ENCODE data around the gene CARD10. TPM values are rescaled to one million over a fixed set of nuclear protein-coding genes. Genes with fewer than 3 reads are reported as not detected.
A peak's percentile ranks its signal among the peaks of the same experiment; 100 is the strongest.

Gene CARD10
- total RNA-seq, 1 experiment from 2014 or later, result 22.7 TPM

DNA sequence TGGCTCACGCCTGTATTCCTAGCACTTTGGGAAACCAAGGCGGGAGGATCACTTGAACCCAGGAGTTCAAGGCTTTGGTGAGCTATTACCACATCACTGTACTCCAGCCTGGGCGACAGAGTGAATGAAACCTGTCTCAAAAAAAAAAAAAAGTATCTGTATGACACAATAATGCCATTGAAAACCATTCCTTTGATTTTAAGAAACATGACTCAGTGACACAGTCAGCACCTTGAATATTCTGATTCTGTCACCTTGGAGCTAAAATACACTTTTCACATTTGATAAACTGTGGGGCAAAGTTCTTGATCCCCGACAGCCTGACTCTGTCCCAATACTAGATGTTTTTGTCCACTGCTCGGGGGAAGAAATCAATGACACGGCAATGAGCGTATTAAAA is 75.2 kb downstream of the CARD10 start:
- Mint-ChIP-seq H3K27ac (ENCODE audit: low read depth, unreplicated experiment) (no peak overlapping the region), H3K4me3 (ENCODE audit: unreplicated experiment) (no peak overlapping the region), H3K9me3 (ENCODE audit: unreplicated experiment) (peaks cover 9% of the 10 kb centered on the region), H3K27me3 (ENCODE audit: insufficient read depth, unreplicated experiment) (no peaks in the 10 kb centered on the region), H3K36me3 (ENCODE audit: insufficient read depth, unreplicated experiment) (no peaks in the 10 kb centered on the region), H3K4me1 (ENCODE audit: insufficient read depth, unreplicated experiment) (no peaks in the 10 kb centered on the region)
- ChIA-PET CTCF (interaction anchor here (0.6 to 0.7 kb wide), 2 partner anchors 456 to 460 kb away, joined by 3 read pairs; no protein-coding TSS in a partner anchor), POLR2A (interaction anchor here (0.5 to 1.0 kb wide), 3 partner anchors 14 to 185 kb away, joined by 3 to 6 read pairs (median 4); no protein-coding TSS in a partner anchor)
- intact Hi-C loops (cut with micrococcal nuclease), result no loop called here
- TF ChIP-seq, protein P1, sequence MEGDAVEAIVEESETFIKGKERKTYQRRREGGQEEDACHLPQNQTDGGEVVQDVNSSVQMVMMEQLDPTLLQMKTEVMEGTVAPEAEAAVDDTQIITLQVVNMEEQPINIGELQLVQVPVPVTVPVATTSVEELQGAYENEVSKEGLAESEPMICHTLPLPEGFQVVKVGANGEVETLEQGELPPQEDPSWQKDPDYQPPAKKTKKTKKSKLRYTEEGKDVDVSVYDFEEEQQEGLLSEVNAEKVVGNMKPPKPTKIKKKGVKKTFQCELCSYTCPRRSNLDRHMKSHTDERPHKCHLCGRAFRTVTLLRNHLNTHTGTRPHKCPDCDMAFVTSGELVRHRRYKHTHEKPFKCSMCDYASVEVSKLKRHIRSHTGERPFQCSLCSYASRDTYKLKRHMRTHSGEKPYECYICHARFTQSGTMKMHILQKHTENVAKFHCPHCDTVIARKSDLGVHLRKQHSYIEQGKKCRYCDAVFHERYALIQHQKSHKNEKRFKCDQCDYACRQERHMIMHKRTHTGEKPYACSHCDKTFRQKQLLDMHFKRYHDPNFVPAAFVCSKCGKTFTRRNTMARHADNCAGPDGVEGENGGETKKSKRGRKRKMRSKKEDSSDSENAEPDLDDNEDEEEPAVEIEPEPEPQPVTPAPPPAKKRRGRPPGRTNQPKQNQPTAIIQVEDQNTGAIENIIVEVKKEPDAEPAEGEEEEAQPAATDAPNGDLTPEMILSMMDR (IDR thresholded peaks at IDR 0.05; ENCODE audit: unreplicated experiment), result no peak
- BruUV-seq (replicated peaks), result no TSS peak
- DNase-seq (ENCODE audit: unreplicated experiment), result no peak

DNA sequence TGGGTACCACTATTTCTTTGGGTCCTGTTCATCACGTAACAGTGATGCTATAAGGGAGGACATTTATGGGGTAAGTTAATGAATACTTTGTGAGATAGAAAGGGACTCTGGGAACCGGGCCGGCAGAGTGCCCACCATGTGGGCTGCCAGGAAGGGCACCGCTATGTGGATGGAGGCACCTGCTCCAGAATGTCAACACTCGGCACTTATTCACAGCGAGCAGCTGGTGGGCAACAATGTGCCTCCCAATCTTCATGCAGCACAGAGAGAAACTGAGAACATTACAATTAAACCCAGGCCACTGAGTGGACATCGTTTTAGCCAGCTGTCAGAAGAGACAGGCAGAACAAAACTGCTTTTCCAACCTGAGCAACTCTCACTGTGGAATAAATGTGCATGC is 76.1 kb downstream of the CARD10 start:
- intact Hi-C loops (cut with micrococcal nuclease), result no loop called here
- ChIA-PET CTCF (interaction anchor here (1.0 to 1.4 kb wide), 2 partner anchors 29 to 127 kb away, joined by 4 read pairs; no protein-coding TSS in a partner anchor), POLR2A (no interaction called here)
- Mint-ChIP-seq H3K4me1 (ENCODE audit: insufficient read depth, unreplicated experiment) (no peaks in the 10 kb centered on the region), H3K4me3 (ENCODE audit: unreplicated experiment) (no peak overlapping the region), H3K27me3 (ENCODE audit: insufficient read depth, unreplicated experiment) (no peaks in the 10 kb centered on the region), H3K27ac (ENCODE audit: low read depth, unreplicated experiment) (no peak overlapping the region), H3K36me3 (ENCODE audit: insufficient read depth, unreplicated experiment) (no peaks in the 10 kb centered on the region), H3K9me3 (ENCODE audit: unreplicated experiment) (peaks cover 9% of the 10 kb centered on the region)
- TF ChIP-seq, protein P1 (IDR thresholded peaks at IDR 0.05; ENCODE audit: unreplicated experiment), result no peak
- no TSS peak for BruUV-seq (replicated peaks)
- DNase-seq (ENCODE audit: unreplicated experiment), result no peak

DNA sequence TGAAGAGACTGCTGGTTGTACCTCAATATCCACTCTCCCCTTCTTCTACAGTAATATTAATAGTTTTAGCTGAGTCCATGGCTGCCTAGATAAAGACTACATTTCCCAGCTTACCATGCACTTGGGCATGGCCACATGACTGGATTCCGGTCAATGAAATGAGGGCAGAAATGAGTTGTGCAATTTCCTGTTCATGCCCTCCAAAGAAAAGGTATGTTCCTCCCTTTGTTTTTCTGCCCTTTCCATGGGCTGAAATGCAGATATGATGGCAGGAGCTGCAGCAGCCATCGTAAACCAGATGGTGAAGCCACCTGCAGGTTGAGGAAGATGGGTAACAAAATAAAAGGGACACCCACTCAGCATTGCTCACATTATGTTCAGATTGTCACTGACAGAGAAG is 76.7 kb downstream of the CARD10 start:
- ChIA-PET POLR2A (no interaction called here), CTCF (interaction anchor here (1.0 to 1.9 kb wide), 4 partner anchors 13 to 163 kb away, joined by 3 to 7 read pairs (median 4); no protein-coding TSS in a partner anchor)
- TF ChIP-seq, protein P1 (IDR thresholded peaks at IDR 0.05; ENCODE audit: unreplicated experiment), result no peak
- no TSS peak for BruUV-seq (replicated peaks)
- Mint-ChIP-seq H3K27me3 (ENCODE audit: insufficient read depth, unreplicated experiment) (no peaks in the 10 kb centered on the region), H3K4me3 (ENCODE audit: unreplicated experiment) (no peak overlapping the region), H3K27ac (ENCODE audit: low read depth, unreplicated experiment) (no peak overlapping the region), H3K9me3 (ENCODE audit: unreplicated experiment) (peaks cover 9% of the 10 kb centered on the region), H3K4me1 (ENCODE audit: insufficient read depth, unreplicated experiment) (no peaks in the 10 kb centered on the region), H3K36me3 (ENCODE audit: insufficient read depth, unreplicated experiment) (no peaks in the 10 kb centered on the region)
- intact Hi-C loops (cut with micrococcal nuclease), result no loop called here
- DNase-seq (ENCODE audit: unreplicated experiment), result peak; percentile 63

DNA sequence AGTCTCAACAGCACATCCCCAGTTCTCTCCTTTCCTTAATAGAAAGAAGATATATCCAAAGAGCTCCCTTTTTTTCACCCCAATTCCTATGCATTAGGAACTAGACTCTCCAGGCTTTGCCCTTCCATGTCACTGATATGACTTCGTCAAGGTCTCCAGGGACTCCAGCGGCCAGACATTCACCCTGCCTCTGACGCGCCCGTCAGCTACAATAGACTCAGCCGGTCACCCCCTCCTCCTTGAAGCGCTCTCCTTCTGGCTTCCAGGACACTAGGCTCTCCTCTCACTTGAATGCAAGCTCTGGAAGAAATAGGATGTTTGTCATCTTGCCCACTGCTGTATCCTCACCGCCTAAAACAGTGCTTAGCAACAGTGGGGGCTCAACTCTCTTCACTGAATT is 77.1 kb downstream of the CARD10 start:
- intact Hi-C loops (cut with micrococcal nuclease), result no loop called here
- TF ChIP-seq, protein P1 (IDR thresholded peaks at IDR 0.05; ENCODE audit: unreplicated experiment), result no peak
- no TSS peak for BruUV-seq (replicated peaks)
- Mint-ChIP-seq H3K4me1 (ENCODE audit: insufficient read depth, unreplicated experiment) (no peaks in the 10 kb centered on the region), H3K9me3 (ENCODE audit: unreplicated experiment) (peaks cover 9% of the 10 kb centered on the region), H3K27ac (ENCODE audit: low read depth, unreplicated experiment) (no peak overlapping the region), H3K36me3 (ENCODE audit: insufficient read depth, unreplicated experiment) (no peaks in the 10 kb centered on the region), H3K4me3 (ENCODE audit: unreplicated experiment) (no peak overlapping the region), H3K27me3 (ENCODE audit: insufficient read depth, unreplicated experiment) (no peaks in the 10 kb centered on the region)
- ChIA-PET POLR2A (interaction anchor here (0.6 kb wide), 1 partner anchor 121 kb away, joined by 3 read pairs; no protein-coding TSS in a partner anchor), CTCF (interaction anchor here (0.7 to 1.9 kb wide), 5 partner anchors 13 to 162 kb away, joined by 3 to 7 read pairs (median 4); no protein-coding TSS in a partner anchor)
- DNase-seq (ENCODE audit: unreplicated experiment), result no peak
